T47D (cell line): ENCODE results near the gene TNFRSF1A.
"Not testable (repeated sequence)": the region's sequence is repeated elsewhere in the genome, so short reads cannot be mapped to it uniquely, and the experiment has no call there.

Experiments
- DNase-seq, 2 experiments: peaks; one replicate each; pipeline versions ENCODE4 v3.0.0 to v3.0.0-alpha.2; 2011 to 2012; ENCODE audit warnings: low read depth in 1 of 2, low spot score in 1 of 2
- JUND ChIP-seq: IDR thresholded peaks from 2 replicates; pipeline ENCODE4 v1.6.1; 2012; ENCODE audit warnings: low read depth
- in situ Hi-C: cut with HindIII; loops from 2 replicates; pipeline ENCODE4 v1.10.0; 2016; ENCODE audit warnings: low sequenced_read_pairs, low pct_unique_long_range_greater_than_20kb

TNFRSF1A gene

GRCh38 chr12:6346942-6347341 lies 5.1 kb upstream of the TNFRSF1A start:
- TF ChIP-seq JUND, result no peak
- in situ Hi-C loops, result no loop called here

GRCh38 chr12:6346235-6346832 lies 4.5 kb upstream of the TNFRSF1A start:
- in situ Hi-C loops, result no loop called here
- no peak for TF ChIP-seq JUND
- DNase-seq, result no peak

More at GRCh38 chr12:6346942-6347341, 5.1 kb upstream of the TNFRSF1A start:
- no peak for DNase-seq

- TF ChIP-seq JUND, result no peak
- in situ Hi-C loops, result no loop called here
- DNase-seq, result no peak
These were observed 3.6 kb upstream of the TNFRSF1A start for GRCh38 chr12:6345319-6346091.

- in situ Hi-C loops, DNase-seq: not testable (repeated sequence)
These were observed 2.3 kb upstream of the TNFRSF1A start for GRCh38 chr12:6344101-6344660.

GRCh38 chr12:6343518-6343917 lies 1.6 kb upstream of the TNFRSF1A start:
- in situ Hi-C loops, result no loop called here
- no peak for DNase-seq

GRCh38 chr12:6342140-6342889 lies 439 bp upstream of the TNFRSF1A start:
- no peak for DNase-seq
- in situ Hi-C loops, result no loop called here
- no peak for TF ChIP-seq JUND

More at GRCh38 chr12:6343518-6343917, 1.6 kb upstream of the TNFRSF1A start:
- no peak for TF ChIP-seq JUND

- no peak for DNase-seq
- in situ Hi-C loops, result no loop called here
- no peak for TF ChIP-seq JUND
These were observed 995 bp downstream of the TNFRSF1A start for GRCh38 chr12:6340745-6341416.

GRCh38 chr12:6340032-6340638 lies 1.7 kb downstream of the TNFRSF1A start:
- TF ChIP-seq JUND, result no peak
- no peak for DNase-seq
- in situ Hi-C loops, result no loop called here

- no peak for DNase-seq
- in situ Hi-C loops, result no loop called here
- no peak for TF ChIP-seq JUND
These were observed 2.9 kb downstream of the TNFRSF1A start for GRCh38 chr12:6338955-6339354.

- in situ Hi-C loops, DNase-seq: not testable (repeated sequence)
These were observed 3.3 kb downstream of the TNFRSF1A start for GRCh38 chr12:6338536-6338935.

GRCh38 chr12:6337958-6338433 lies 3.9 kb downstream of the TNFRSF1A start:
- no peak for DNase-seq
- in situ Hi-C loops, result no loop called here
- TF ChIP-seq JUND, result no peak
